ENCODE results near the gene SHOX.
"Not testable (repeated sequence)": the region's sequence is repeated elsewhere in the genome, so short reads cannot be mapped to it uniquely, and the experiment has no call there.

Gene SHOX

GRCh38 chrX:622802-623201 lies 7.8 kb upstream of the SHOX start:
- not testable (repeated sequence) for DNase-seq

DNA sequence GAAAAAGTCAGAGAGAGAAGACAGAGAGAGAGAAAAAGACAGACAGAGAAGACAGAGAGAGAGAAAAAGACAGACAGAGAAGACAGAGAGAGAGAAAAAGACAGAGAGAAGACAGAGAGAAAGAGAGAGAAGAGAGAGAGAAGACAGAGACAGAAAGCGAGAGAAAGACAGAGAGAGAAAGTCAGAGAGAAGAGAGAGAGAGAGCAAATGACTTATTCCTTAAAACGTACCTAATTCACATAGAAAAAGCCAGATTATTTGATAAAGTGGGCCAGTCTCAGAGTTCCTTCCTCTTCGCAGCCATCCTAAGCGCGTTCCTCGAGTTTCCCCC lies 7.4 kb upstream of the SHOX start:
- no peak for DNase-seq

DNA sequence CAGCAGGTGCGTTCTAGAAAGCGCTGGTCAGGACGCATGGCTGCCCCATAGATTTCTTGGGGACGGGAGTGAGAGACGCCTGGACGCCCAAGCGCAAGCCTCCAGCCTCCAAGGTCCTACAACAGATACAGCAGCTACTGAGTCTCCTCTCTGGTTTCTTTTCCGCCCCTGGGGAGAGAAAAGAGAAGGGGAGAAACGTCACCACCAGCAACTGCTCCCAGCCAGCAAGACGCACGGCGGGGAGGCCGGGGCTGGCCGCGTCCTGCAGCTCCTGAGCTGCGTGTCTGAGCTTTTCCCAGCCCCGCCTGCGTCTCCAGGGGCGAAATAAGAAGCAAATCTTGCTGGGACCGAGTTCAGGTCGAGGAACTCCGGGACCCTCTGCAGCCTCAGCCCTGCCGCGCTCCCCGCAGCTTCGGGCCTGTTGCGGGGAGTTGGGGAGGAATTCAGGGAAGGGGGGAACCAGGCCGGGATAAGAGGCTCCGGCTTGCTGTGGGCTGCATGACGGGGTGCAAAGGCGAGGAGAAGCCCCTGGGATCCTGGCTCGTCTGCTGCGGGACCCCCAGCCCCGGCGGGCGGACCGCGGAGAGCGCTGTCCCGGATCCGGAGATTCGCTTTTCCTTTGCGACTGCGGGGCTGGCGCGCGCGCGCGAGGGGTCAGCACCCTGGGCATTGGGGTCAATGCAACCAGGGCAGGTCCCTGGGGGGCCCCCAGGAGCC lies 6.8 kb upstream of the SHOX start:
- no peak for DNase-seq

DNA sequence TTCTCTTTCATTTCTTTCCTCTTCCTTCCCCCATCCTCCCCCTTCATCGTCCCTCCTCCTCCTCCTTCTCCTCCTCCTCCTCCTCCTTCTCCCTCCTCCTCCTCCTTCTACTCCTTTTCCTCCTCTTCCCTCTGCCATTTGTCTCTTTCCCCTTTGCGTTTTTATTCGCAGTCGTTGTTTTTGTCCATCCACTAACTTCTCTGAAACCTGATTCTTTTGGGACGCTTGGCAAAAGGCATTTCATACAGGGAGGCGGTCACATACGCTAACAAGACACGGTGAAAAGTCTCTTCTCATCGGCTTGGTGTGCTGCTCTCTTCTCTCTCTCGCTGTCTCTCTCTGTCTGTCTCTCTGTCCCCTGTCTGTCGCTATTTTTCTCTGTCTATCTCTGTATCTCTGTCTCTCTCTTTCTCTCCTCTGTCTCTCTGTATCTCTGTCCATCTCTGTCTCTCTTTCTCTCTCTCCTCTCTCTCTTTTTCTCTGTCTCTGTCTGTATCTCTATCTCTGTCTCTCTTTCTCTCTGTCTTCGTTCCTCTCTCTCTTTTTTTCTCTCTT lies 5.4 kb upstream of the SHOX start:
- no peak for DNase-seq

DNA sequence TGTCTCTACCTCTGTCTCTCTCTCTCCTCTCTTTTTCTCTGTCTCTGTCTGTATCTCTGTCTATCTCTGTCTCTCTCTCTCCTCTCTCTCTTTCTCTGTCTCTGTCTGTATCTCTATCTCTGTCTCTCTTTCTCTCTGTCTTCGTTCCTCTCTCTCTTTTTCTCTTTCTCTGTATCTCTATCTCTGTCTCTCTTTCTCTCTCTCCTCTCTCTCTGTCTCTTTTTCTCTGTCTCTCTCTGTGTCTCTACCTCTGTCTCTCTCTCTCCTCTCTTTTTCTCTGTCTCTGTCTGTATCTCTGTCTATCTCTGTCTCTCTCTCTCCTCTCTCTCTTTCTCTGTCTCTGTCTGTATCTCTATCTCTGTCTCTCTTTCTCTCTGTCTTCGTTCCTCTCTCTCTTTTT lies 4.5 kb upstream of the SHOX start:
- DNase-seq = not testable (repeated sequence)

DNA sequence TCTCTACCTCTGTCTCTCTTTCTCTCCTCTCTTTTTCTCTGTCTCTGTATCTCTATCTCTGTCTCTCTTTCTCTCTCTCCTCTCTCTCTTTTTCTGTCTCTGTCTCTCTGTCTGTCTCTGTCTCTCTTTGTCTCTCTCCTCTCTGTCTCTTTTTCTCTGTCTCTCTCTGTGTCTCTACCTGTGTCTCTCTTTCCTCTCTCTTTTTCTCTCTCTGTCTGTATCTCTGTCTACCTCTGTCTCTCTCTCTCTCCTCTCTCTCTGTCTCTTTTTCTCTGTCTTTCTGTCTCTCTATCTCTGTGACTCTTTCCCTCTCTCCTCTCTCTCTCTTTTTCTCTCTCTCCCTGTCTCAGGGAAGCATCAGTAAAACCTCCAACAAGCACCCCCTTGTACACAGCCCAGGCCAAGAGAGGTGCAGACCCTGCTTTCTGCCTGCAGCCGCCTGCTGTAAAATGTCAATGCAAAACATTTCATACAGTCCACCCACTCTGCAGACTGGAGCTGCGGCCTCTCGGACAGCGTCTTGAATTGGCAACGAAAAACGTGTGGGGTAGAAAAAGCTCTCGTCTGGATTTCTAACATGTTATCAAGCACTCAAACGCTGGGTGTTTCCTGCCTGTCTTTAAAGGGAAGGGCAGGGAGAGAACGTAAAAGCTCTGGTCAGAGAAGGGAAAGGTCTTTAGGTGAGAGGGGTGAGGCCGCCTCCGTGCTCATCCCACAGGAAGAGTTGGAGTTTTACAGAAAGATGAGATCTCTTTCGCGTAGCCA lies 3.7 kb upstream of the SHOX start:
- DNase-seq = peak; percentile 7

DNA sequence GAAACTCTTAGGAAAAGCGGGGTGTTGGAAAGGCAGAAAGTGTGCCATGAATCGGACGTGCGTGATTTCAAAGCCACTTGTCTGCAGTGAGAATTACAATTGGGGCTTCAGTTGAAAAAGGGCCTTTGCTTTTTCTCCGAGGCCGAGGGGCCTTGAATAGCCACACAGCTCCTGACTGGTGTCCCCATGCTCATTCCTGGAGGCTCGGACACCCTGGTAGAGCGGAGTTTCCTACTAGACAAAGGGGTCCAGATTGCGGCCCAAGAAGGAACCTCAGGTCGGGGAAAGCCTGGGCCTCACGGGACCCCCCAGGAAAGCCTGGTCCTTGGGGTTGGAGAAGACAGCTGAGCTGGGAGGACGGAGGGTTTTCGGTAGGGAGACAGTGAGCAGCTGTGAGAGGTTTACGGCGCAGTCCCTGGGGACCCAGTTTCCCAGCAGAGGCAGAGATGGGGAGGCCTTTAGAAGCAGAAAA lies 3.0 kb upstream of the SHOX start:
- no peak for DNase-seq

- DNase-seq = no peak
Measured at GRCh38 chrX:627995-628394, 2.6 kb upstream of the SHOX start.

- DNase-seq = no peak
Measured at GRCh38 chrX:629230-630006, 1.2 kb upstream of the SHOX start.

DNA sequence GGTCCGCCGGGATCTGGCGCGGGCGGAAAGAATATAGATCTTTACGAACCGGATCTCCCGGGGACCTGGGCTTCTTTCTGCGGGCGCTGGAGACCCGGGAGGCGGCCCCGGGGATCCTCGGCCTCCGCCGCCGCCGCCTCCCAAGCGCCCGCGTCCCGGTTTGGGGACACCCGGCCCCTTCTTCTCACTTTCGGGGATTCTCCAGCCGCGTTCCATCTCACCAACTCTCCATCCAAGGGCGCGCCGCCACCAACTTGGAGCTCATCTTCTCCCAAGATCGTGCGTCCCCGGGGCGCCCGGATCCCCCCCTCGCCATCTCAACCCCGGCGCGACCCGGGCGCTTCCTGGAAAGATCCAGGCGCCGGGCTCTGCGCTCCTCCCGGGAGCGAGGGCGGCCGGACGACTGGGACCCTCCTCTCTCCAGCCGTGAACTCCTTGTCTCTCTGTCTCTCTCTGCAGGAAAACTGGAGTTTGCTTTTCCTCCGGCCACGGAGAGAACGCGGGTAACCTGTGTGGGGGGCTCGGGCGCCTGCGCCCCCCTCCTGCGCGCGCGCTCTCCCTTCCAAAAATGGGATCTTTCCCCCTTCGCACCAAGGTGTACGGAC lies 482 bp upstream of the SHOX start:
- no peak for DNase-seq

DNA sequence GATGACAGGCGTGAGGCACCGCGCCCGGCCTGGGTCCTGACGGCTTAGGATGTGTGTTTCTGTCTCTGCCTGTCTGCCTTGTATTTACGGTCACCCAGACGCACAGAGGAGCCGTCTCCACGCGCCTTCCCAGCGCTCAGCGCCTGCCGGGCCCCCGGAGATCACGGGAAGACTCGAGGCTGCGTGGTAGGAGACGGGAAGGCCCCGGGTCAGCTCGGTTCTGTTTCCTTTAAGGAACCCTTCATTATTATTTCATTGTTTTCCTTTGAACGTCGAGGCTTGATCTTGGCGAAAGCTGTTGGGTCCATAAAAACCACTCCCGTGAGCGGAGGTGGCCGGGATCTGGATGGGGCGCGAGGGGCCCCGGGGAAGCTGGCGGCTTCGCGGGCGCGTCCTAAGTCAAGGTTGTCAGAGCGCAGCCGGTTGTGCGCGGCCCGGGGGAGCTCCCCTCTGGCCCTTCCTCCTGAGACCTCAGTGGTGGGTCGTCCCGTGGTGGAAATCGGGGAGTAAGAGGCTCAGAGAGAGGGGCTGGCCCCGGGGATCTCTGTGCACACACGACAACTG lies 1.3 kb downstream of the SHOX start:
- DNase-seq = no peak

DNA sequence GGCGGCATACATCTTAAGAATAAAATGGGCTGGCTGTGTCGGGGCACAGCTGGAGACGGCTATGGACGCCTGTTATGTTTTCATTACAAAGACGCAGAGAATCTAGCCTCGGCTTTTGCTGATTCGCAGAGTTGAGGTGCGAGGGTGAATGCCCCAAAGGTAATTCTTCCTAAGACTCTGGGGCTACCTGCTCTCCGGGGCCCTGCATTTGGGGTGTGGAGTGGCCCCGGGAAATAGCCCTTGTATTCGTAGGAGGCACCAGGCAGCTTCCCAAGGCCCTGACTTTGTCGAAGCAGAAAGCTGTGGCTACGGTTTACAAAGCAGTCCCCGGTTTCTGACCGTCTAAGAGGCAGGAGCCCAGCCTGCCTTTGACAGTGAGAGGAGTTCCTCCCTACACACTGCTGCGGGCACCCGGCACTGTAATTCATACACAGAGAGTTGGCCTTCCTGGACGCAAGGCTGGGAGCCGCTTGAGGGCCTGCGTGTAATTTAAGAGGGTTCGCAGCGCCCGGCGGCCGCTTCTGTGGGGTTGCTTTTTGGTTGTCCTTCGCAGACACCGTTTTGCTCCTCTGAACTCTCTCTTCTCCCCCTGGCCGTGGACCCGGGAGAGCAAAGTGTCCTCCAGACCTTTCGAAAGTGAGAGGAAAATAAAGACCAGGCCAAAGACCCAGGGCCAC lies 1.9 kb downstream of the SHOX start:
- no peak for DNase-seq

GRCh38 chrX:633043-633984 lies 2.7 kb downstream of the SHOX start:
- DNase-seq = no peak

GRCh38 chrX:633985-634958 lies 3.7 kb downstream of the SHOX start:
- no peak for DNase-seq

GRCh38 chrX:635428-636090 lies 5.0 kb downstream of the SHOX start:
- DNase-seq = no peak

DNA sequence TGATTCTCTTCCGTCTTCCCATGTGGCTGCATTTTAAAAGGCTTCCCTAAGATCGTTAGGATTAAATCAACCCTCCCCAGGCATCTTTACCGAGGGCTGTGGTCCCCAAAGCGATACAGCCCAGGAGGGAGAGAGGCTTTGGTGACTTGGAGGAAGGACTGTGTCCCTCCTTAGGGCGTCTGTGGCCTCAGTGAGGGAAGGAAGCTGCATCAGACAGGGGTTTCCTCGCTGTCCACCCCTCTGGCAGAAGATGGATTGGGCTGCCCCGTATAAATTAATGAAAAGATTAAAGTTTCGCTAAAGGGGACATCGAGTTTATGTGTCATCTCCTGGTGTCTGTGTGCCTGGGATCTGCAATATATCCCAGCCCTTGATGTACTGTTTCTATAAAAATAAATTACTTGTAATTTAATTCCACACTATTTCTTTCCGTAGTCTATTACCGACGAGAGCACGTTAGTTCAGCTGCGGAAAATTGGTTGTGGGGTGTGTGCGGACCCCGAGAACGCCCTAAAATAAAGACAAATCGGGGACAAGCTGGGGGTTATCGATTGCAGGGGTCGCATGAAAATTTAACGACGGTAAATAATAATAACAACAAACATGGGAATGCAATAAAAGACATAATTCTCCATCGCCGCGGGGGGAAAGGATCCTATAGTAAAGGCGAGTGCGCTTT lies 6.5 kb downstream of the SHOX start:
- no peak for DNase-seq

DNA sequence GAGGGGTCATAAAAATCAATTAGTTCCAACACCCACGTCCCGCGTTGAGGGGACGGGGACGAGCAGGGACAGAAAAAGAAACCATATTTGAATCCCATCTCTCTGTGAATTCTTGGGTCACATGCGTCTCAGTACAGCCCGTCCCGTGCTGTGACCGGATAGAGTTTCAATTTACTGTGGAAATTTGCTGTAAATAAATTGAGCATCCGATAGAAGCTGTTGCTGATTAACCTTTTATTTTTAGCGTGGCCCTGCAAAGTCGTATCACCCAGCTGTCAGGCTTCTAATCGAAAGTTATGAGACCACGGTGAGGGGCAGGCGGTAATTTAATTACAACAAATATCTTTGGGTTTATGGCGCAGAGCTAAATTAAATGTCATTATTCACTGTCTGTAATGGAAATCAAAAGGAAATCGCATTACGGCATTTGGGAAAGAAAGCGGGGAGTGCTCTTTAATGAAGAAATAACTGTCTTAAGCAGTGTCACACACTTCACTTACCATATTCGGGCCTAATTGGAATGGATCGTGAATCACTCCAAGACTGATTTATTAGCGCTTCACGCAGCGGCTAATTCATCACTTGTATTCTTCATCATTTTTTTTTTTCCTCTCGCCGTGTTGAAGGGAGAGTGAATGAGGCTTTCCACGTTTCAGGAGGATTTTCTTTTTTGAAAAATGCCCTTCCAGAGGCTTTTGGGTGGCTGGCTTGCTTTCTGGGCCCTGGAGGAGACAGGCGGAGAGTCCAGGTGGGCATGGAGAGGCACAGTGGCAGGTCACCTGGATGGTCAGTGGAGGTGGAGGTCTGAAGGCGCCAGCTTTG lies 7.3 kb downstream of the SHOX start:
- no peak for DNase-seq
